ENCODE measurements around the gene COX19. TPM values are rescaled to one million over a fixed set of nuclear protein-coding genes. Genes with fewer than 3 reads are reported as not detected.

COX19 gene
- total and polyA plus RNA-seq, 2 donors from 2014 or later = 4.8 to 14.7 TPM

GRCh38 chr7:922334-923107 is 52.8 kb downstream of the COX19 start:
- Histone ChIP-seq H3K36me3 (ENCODE audit: control insufficient read depth in 2 of 3, insufficient read depth in 3 of 3, low read length in 3 of 3) (no peaks in the 10 kb centered on the region), H3K9ac (ENCODE audit: low read length in 3 of 3) (no peak overlapping the region), H3K4me3 (ENCODE audit: low read length in 3 of 3) (no peak overlapping the region), H3K27me3 (ENCODE audit: control insufficient read depth, insufficient read depth, low read length) (no peaks in the 10 kb centered on the region), H3K4me1 (ENCODE audit: control insufficient read depth in 2 of 3, insufficient read depth in 2 of 3, low read depth in 1 of 3, low read length in 3 of 3) (peaks cover 0 to 5% (median 0%) of the 10 kb centered on the region in 3 donors), H3K27ac (ENCODE audit: low read depth in 2 of 2, low read length in 2 of 2) (no peak overlapping the region), H3K9me3 (ENCODE audit: control insufficient read depth in 2 of 3, insufficient read depth in 1 of 3, low read length in 3 of 3) (no peaks in the 10 kb centered on the region)
- no peak for TF ChIP-seq CTCF (IDR thresholded peaks at IDR 0.05; ENCODE audit: borderline replicate concordance, extremely low read depth, insufficient read depth)
- intact Hi-C loops (cut with DNase I) = no loop called here
- peak in 2 of 5 donors; percentile 55 to 71 for DNase-seq
- no peak for FAIRE-seq

DNA sequence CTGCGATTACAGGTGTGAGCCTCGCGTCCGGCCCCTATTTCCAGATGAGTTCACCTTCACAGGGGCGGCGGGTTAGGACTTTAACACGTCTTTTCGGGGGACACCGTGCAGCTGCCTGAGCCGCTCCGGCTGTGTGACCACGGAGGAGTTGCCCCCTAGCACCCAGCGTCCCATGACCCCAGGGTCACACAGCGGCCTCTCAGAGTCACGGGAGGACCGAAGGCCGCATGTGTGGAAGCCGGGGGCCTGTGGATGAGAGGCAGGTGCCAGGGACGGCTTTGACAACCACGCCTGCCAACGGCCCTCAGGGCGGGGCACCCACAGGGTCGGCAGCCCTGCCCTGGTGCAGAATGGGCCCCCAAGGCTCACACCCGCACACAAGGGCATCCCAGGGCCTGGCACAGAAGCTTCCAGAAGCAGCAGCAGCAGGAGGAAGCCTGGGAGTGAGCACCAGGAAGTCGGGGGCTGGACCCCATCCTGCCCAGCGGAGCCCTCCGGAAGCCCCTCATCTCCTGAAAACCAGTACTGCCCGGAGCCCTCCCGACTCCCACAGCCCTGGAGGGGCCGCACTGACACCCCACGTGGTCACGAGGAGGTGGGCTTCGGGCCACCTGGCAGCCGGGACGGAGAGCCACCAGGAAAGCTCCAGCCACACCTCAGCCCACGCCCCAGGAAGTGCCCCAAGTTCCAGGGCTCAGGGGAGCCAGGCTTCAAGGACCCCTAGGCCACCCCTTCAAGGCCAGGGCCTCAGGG is 53.6 kb downstream of the COX19 start:
- Histone ChIP-seq H3K27ac (ENCODE audit: low read depth in 2 of 2, low read length in 2 of 2) (no peak overlapping the region), H3K9me3 (ENCODE audit: control insufficient read depth in 2 of 3, insufficient read depth in 1 of 3, low read length in 3 of 3) (no peaks in the 10 kb centered on the region), H3K36me3 (ENCODE audit: control insufficient read depth in 2 of 3, insufficient read depth in 3 of 3, low read length in 3 of 3) (no peaks in the 10 kb centered on the region), H3K27me3 (ENCODE audit: control insufficient read depth, insufficient read depth, low read length) (no peaks in the 10 kb centered on the region), H3K4me3 (ENCODE audit: low read length in 3 of 3) (no peak overlapping the region), H3K4me1 (ENCODE audit: control insufficient read depth in 2 of 3, insufficient read depth in 2 of 3, low read depth in 1 of 3, low read length in 3 of 3) (peaks cover 0 to 5% (median 0%) of the 10 kb centered on the region in 3 donors), H3K9ac (ENCODE audit: low read length in 3 of 3) (no peak overlapping the region)
- intact Hi-C loops (cut with DNase I) = no loop called here
- FAIRE-seq (no peak), DNase-seq (peak in 2 of 5 donors; percentile 55 to 69)
- TF ChIP-seq CTCF (IDR thresholded peaks at IDR 0.05; ENCODE audit: borderline replicate concordance, extremely low read depth, insufficient read depth) = no peak

- intact Hi-C loops (cut with DNase I) = no loop called here
- DNase-seq (peak in 2 of 5 donors; percentile 37 to 52), FAIRE-seq (no peak)
- Histone ChIP-seq H3K27me3 (ENCODE audit: control insufficient read depth, insufficient read depth, low read length) (no peaks in the 10 kb centered on the region), H3K27ac (ENCODE audit: low read depth in 2 of 2, low read length in 2 of 2) (no peak overlapping the region), H3K9me3 (ENCODE audit: control insufficient read depth in 2 of 3, insufficient read depth in 1 of 3, low read length in 3 of 3) (no peaks in the 10 kb centered on the region), H3K9ac (ENCODE audit: low read length in 3 of 3) (no peak overlapping the region), H3K4me3 (ENCODE audit: low read length in 3 of 3) (no peak overlapping the region), H3K4me1 (ENCODE audit: control insufficient read depth in 2 of 3, insufficient read depth in 2 of 3, low read depth in 1 of 3, low read length in 3 of 3) (peaks cover 0 to 6% (median 5%) of the 10 kb centered on the region in 3 donors), H3K36me3 (ENCODE audit: control insufficient read depth in 2 of 3, insufficient read depth in 3 of 3, low read length in 3 of 3) (no peaks in the 10 kb centered on the region)
- no peak for TF ChIP-seq CTCF (IDR thresholded peaks at IDR 0.05; ENCODE audit: borderline replicate concordance, extremely low read depth, insufficient read depth)
These were observed 54.3 kb downstream of the COX19 start for GRCh38 chr7:921071-921461.

Data from kidney (tissue), 14 donors.